Measurements from ENCODE around the gene QARS1.

The QARS1 gene

DNA sequence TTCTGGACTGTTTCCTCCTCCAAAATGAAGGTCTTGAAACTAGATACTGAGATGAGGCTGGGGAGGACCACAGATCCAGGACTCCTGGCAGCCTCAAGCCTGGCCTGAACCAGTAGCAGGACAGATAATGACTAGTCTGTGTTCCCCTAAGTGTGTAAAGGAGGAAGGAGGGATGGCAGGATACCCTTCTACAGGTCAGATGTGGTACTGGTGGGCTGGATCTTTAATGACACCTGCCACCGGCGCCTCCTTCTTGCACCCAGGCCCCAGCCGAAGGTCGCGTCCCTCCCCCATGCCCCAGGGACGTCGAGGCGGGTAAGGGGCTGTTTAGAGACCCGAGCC, 15.5 kb upstream of the QARS1 start:
- DNase-seq: no peak

- DNase-seq: no peak
Observed at GRCh38 chr3:49119439-49119838, 14.9 kb upstream of the QARS1 start.

DNA sequence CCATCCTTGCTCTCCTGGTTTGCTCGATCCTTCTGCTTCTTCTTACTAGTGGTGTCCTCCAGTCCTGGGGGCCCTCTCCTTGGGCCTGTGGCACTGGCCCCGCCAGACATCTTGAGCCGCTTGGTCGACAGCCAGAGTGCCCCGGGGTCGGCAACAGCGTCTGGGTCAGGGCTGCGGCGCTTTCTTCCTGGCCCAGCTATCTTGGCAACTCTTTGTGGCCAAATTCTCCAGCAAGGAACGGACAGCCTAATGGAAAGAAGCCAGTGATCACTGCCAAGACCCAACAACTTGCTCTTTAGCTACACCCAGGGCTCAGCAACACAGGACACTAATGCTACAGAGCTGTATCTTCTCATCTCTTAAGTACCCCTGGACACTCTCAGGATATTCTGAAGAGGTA, 14.5 kb upstream of the QARS1 start:
- no peak for DNase-seq

DNA sequence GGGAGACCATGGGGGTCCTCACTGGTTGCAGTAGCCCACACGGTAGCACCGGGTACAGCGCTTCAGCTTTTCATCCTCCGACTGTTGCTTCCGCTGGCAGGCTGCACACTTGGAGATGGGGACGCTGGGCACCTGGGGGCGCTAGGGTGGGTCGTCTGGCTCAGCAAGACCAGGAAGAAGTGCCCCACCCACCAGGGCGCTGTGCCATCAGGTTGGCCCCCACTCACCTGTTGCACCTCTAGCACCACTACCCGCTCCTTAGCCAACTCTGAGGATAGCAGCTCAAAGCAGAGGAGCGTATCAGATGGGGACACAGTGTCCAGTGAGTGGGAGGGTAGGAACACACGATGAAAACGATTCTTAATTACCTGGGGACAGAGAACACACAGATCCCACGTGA, 7.7 kb upstream of the QARS1 start:
- DNase-seq: no peak

DNA sequence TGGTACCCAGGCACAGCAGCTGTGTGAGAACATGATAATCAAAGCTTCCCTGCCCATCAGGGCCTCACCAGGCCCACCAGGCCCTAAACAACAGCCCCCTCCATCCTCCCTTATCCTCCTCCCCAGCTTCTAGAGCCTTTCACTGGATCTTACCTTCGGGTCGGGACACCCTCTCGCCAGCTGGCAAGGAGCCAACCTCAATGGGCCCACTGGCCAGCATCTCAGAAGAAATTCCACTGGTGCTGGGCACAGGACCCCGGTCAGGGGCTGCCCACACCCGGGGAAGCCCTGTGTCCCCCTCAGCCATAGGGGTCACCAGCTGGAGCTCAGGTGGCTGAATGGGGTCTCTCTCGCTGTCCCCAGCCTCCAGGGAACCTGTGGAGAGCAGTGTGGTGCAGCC, 6.8 kb upstream of the QARS1 start:
- no peak for DNase-seq

GRCh38 chr3:49110780-49111179, 6.2 kb upstream of the QARS1 start:
- no peak for DNase-seq

- DNase-seq: no peak
Observed at GRCh38 chr3:49108346-49108745, 3.8 kb upstream of the QARS1 start.

DNA sequence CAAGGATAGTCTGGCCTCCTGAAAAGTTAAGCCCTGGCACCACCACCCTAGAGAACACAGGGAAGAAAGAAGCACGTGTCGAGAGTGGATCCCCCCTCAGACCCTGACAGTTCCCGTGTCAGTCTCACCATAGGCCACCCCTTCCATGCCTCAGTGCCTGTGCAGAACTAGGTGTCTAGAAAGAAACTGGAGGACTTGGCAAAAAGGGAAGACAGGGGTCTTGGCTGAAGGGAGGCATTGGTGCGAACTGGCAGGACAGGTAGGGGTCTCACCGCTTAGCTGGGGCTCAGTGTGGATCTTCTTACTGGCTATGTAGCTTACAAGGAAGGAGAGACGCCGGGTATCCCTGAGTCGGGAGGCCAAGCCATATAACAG, 518 bp downstream of the QARS1 start:
- DNase-seq: no peak

GRCh38 chr3:49100046-49100615, 4.4 kb downstream of the QARS1 start:
- no peak for DNase-seq

- DNase-seq: no peak
Observed at GRCh38 chr3:49098910-49099630, 5.5 kb downstream of the QARS1 start.

DNA sequence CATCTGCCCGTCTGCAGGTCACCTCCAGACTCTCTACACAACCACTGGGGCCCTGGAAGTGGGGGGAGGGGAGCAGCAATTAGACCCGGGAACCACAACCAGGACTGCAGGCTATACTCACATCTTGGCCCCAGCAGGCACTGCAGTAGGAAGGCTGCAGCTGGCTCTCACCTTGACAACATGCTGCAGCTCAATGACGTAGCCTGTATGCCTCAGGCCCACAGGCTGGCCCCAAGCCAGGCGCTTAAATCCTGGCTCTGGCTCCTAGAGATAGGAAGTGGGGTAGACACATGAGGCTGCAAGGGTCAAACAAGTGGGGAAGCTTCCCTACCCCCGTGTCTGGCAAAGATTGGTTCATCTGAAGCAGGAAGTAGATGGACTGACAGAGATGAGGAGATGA, 6.1 kb downstream of the QARS1 start:
- DNase-seq: peak; percentile 26

- peak; percentile 89 for DNase-seq
Observed at GRCh38 chr3:49093853-49094767, 10.4 kb downstream of the QARS1 start, which contains the start of gene QRICH1. QRICH1 (minus strand) TSS chr3:49094071; CDS start chr3:49077017, 17,054 bp downstream.

GRCh38 chr3:49092938-49093852, 11.4 kb downstream of the QARS1 start:
- peak; percentile 48 for DNase-seq

- peak; percentile 2 for DNase-seq
Observed at GRCh38 chr3:49081429-49081828, 23.1 kb downstream of the QARS1 start.

GRCh38 chr3:49079270-49079669, 25.3 kb downstream of the QARS1 start:
- no peak for DNase-seq

DNA sequence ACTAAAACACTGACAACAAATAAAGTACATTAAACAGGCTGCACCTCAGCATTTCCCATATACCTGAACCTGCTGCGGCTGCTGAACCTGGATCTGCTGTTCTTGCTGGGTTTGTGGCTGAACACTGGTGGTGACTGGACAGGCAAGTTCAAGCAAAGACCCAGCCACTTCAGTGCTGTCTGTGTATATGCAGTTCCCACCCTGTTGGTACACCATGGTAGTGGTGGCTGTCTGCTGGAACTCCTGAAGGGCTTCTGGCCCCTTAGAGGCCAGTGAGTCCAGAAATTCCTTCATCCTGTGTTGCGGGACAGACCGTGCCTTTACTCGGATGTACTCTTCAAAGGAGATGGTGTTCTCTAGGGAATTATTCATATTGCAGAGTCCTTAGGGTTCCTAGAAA, 27.9 kb downstream of the QARS1 start:
- no peak for DNase-seq

DNA sequence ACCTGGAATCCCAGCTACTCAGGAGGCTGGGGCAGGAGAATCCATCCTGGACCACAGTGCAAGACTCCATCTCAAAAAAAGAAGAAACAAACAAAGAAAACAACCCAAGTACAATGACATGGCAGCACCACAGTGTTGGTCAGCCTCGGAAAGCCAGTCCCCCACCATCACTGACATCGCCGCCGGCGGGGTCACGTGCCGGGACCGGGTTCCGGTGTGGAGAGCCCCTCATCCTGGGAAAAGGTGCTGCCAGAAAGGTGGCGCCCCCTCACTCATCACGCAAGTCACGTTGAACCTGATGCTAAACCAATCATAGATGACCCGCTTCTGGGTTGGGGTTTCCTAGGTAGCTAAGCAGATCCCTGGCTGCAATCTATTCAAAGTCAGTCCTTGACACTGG, 28.4 kb downstream of the QARS1 start:
- no peak for DNase-seq

DNA sequence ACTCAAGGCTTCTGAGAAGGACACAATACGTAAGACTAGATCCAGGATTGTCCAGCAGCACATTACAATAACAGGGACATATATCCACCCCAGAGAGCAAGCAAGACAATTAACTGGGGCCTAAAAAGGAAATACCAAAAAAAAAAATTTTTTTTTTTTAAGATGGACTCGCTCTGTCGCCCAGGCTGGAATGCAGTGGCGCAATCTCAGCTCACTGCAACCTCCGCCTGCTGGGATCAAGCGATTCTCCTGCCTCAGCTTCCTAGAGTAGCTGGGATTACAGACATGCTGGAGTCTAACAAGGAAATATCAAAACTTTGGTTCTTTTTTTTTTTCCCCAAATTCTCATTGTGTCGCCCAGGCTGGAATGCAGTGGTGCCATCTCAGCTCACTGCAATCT, 46.5 kb downstream of the QARS1 start:
- no peak for DNase-seq

DNA sequence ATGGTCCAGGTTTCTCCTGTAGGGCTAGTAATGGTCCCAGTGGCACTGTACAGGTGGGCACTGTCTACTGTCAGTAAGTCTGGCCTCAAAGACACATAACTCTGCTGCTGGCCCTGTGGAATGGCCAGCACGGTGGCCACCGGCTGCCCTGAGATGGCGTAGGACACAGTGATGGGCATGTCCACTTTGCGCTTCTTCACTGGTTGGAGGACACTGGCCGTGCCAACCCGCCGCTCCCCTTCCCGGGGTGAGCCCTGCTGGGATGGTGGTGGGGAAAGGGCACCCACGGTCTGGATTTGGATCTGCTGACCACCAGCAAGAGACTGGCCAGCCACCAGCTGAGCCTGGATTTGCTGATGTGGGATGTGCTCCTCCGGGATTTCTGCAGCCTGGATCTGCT, 47.3 kb downstream of the QARS1 start:
- no peak for DNase-seq

DNA sequence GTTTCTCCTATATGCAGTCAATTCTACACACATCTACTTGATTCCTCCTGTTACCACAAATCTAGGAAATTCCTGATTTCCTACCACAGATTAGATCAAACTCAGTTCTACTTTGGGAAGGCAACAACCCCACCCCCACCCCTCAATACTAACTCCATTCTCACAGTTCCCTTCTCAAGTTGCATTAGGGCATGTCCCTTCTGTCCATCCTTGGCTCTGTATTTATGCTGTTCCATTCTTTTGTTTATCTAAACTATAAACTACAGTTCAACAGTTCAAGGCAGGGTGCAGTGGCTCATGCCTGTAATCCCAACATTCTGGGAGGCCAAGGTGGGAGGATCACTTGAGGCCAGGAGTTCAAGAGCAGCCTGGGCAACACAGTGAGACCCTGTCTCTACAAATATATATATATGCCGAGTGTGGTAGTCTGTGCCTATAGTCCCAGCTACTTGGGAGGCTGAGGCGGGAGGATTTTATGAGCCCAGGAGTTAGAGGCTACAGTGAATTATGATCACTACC, 50.2 kb downstream of the QARS1 start:
- DNase-seq: no peak

DNA sequence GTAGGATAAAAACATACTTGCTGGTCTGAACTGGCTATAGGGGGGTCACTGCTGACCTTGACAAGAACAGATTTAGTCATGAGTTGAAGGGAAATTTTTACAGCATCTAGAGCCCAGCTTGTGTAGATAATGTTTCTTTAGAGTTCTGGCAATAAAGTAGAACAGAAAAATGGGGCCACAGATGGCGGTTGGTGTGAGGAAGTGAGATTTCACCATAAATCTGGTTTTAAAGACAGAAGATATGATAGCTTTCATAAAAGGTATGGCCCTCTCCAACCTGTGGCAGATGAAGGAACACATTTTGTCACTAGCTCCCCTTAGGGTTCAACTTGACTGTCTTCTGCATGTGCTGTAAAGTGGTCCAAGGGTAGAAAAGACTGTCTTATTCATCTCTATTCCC, 51.0 kb downstream of the QARS1 start:
- no peak for DNase-seq

Data from NCI-H1105 (cell line).